Uterus (tissue), 4 donors: ENCODE data around the gene MMP20. TPM values are rescaled to one million over a fixed set of nuclear protein-coding genes. Genes with fewer than 3 reads are reported as not detected.
A peak's percentile ranks its signal among the peaks of the same experiment; 100 is the strongest.

Experiments
- DNase-seq, 2 donors: peaks; one replicate each; pipeline ENCODE4 v3.0.0-alpha.2; 2019 to 2020
- H3K27ac ChIP-seq, 2 donors: fragments of 200-600 bp; sonication (generic); 1 replicate in 1 of 2; 2 replicates in 1 of 2; pipeline ENCODE4 v1.5.1; 2016 to 2018
- H3K27me3 ChIP-seq, 2 donors: fragments of 200-600 bp; sonication (generic); one replicate each; pipeline ENCODE4 v1.5.1; 2018 to 2019; ENCODE audit warnings: control low read depth in 1 of 2
- H3K36me3 ChIP-seq, 2 donors: fragments of 200-600 bp; sonication (generic); one replicate each; pipeline ENCODE4 v1.5.1; 2019; ENCODE audit warnings: control low read depth in 1 of 2
- H3K4me1 ChIP-seq, 2 donors: fragments of 200-600 bp; sonication (generic); one replicate each; pipeline ENCODE4 v1.5.1; 2018 to 2019; ENCODE audit warnings: control low read depth in 1 of 2
- H3K4me3 ChIP-seq, 2 donors: fragments of 200-600 bp; sonication (generic); 1 replicate in 1 of 2; 2 replicates in 1 of 2; pipeline ENCODE4 v1.5.1; 2018 to 2019; ENCODE audit warnings: mild to moderate bottlenecking in 1 of 2
- H3K9me3 ChIP-seq, 2 donors: fragments of 200-600 bp; sonication (generic); one replicate each; pipeline ENCODE4 v1.5.1; 2019; ENCODE audit warnings: control low read depth in 1 of 2
- POLR2A ChIP-seq, 2 donors: fragments of 450-650 bp; IDR thresholded peaks; one replicate each; pipeline ENCODE4 v1.6.1; 2016; ENCODE audit warnings: antibody characterized with exemption in 2 of 2, mild to moderate bottlenecking in 1 of 2, moderate library complexity in 1 of 2
- intact Hi-C: fragments of 100-400 bp; cut with DNase I; formaldehyde crosslinking; loops from one replicate; pipeline ENCODE4 v1.15.1; 2023; ENCODE audit warnings: low total_unique reads
- total RNA-seq, 4 donors: library from RNA; depleted of rRNA in 3 of 4; stranded (reverse); fragments of >200 nt in 3 of 4; gene quantifications; one replicate each; pipeline versions ENCODE4 v1.1.0 to v1.2.4, GENCODE V29; 2014 to 2023
- TF ChIP-seq, protein P1 (sequence below), 4 experiments: fragments of 200-600 bp in 2 of 4; fragments of 450-650 bp in 2 of 4; sonication (generic) in 2 of 4; IDR thresholded peaks; one replicate each; pipeline ENCODE4 v1.5.1; 2016 to 2019; ENCODE audit warnings: antibody characterized with exemption in 4 of 4, mild to moderate bottlenecking in 2 of 4, moderate library complexity in 1 of 4
- donor health status: DM: yes; HTN: yes; CAD: no.

MMP20 gene, protein sequence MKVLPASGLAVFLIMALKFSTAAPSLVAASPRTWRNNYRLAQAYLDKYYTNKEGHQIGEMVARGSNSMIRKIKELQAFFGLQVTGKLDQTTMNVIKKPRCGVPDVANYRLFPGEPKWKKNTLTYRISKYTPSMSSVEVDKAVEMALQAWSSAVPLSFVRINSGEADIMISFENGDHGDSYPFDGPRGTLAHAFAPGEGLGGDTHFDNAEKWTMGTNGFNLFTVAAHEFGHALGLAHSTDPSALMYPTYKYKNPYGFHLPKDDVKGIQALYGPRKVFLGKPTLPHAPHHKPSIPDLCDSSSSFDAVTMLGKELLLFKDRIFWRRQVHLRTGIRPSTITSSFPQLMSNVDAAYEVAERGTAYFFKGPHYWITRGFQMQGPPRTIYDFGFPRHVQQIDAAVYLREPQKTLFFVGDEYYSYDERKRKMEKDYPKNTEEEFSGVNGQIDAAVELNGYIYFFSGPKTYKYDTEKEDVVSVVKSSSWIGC
- total RNA-seq, result not detected

- TF ChIP-seq POLR2A (IDR thresholded peaks at IDR 0.05), result no peak
- TF ChIP-seq, protein P1, sequence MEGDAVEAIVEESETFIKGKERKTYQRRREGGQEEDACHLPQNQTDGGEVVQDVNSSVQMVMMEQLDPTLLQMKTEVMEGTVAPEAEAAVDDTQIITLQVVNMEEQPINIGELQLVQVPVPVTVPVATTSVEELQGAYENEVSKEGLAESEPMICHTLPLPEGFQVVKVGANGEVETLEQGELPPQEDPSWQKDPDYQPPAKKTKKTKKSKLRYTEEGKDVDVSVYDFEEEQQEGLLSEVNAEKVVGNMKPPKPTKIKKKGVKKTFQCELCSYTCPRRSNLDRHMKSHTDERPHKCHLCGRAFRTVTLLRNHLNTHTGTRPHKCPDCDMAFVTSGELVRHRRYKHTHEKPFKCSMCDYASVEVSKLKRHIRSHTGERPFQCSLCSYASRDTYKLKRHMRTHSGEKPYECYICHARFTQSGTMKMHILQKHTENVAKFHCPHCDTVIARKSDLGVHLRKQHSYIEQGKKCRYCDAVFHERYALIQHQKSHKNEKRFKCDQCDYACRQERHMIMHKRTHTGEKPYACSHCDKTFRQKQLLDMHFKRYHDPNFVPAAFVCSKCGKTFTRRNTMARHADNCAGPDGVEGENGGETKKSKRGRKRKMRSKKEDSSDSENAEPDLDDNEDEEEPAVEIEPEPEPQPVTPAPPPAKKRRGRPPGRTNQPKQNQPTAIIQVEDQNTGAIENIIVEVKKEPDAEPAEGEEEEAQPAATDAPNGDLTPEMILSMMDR (IDR thresholded peaks at IDR 0.05), result no peak
- Histone ChIP-seq H3K36me3 (no peaks in the 10 kb centered on the region), H3K27me3 (peaks cover 0 to 5% of the 10 kb centered on the region in 2 donors), H3K4me3 (no peak within 1 kb of the TSS), H3K4me1 (no peaks in the 10 kb centered on the region), H3K9me3 (no peaks in the 10 kb centered on the region), H3K27ac (no peak within 1 kb of the TSS)
- DNase-seq, result no peak
- intact Hi-C loops, result no loop called here
Measured at GRCh38 chr11:102625177-102625576, at the start of gene MMP20. Gene MMP20 (minus strand): TSS chr11:102625332. CDS start chr11:102625319, 13 bp downstream.

DNA sequence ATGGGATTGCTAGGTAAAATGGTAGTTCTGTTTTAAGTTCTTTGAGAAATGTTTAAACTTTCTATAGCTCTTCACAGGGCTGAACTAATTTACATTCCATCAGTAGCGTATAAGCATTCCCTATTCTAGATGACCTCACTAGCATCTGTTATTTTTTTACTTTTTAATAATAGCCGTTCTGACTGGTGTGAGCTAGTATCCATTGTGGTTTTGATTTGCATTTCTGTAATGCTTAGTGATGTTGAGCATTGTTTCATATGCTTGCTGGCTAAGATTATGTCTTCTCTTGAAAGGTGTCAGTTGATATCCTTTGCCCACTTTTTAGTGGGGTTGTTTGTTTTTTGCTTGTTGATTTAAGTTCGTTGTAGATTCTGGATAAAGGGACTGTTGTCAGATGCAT, 44.5 kb upstream of the MMP20 start:
- H3K9me3 ChIP-seq, result no peaks in the 10 kb centered on the region
- intact Hi-C loops, result no loop called here
- no peak for DNase-seq

GRCh38 chr11:102666331-102666957, 41.3 kb upstream of the MMP20 start:
- no peak overlapping the region for H3K27ac ChIP-seq
- no peaks in the 10 kb centered on the region for H3K9me3 ChIP-seq
- no peaks in the 10 kb centered on the region for H3K36me3 ChIP-seq
- no peaks in the 10 kb centered on the region for H3K27me3 ChIP-seq
- no peak for TF ChIP-seq POLR2A (IDR thresholded peaks at IDR 0.05)
- TF ChIP-seq, protein P1 (IDR thresholded peaks at IDR 0.05), result peak; percentile 67 to 70 (median 68)
- no peak overlapping the region for H3K4me3 ChIP-seq
- H3K4me1 ChIP-seq, result no peaks in the 10 kb centered on the region
- intact Hi-C loops, result no loop called here
- DNase-seq, result no peak

More for the DNA sequence above, 44.5 kb upstream of the MMP20 start:
- H3K4me3 ChIP-seq, result no peak overlapping the region
- H3K4me1 ChIP-seq, result no peaks in the 10 kb centered on the region
- no peak overlapping the region for H3K27ac ChIP-seq
- TF ChIP-seq, protein P1 (IDR thresholded peaks at IDR 0.05), result no peak
- no peak for TF ChIP-seq POLR2A (IDR thresholded peaks at IDR 0.05)
- H3K27me3 ChIP-seq, result no peaks in the 10 kb centered on the region
- H3K36me3 ChIP-seq, result no peaks in the 10 kb centered on the region

DNA sequence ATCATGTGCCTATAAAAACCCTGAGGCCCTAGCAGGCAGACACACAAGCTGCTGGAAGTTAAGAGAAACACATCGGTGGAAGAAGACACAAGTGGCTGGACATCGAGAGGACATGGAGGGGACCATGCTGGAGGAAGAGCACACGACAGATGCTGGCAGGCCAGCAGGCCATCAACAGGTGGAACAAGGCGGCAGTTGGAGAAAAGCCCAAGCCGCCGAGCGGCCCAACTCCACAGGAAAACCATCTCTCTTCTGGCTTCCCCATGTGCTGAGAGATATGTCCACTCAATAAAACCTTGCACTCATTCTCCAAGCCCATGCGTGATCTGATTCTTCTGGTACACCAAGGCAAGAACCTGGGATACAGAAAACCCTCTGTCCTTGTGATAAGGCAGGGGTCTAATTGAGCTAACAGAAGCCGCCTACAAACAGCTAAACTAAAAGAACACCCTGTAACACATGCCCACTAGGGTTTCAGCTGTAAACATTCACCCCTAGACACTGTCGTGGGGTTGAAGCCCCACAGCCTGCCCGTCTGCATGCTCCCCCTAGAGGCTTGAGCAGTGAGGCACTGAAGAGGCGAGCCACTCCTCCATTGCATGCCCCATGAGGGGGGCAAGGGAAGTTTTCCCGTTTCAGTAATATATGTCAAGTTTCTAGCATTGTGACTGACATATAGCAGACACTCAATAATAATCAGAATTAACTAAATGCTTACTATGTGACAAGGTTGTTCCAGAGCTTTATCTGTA, 39.0 kb upstream of the MMP20 start:
- Histone ChIP-seq H3K27me3 (no peaks in the 10 kb centered on the region), H3K27ac (no peak overlapping the region), H3K4me1 (no peaks in the 10 kb centered on the region), H3K36me3 (no peaks in the 10 kb centered on the region), H3K9me3 (no peaks in the 10 kb centered on the region), H3K4me3 (no peak overlapping the region)
- DNase-seq, result no peak
- intact Hi-C loops, result no loop called here
- TF ChIP-seq, protein P1 (IDR thresholded peaks at IDR 0.05), result no peak
- TF ChIP-seq POLR2A (IDR thresholded peaks at IDR 0.05), result no peak
